GM21515 (cell line): Measurements from ENCODE around the gene SI.
"Not testable (repeated sequence)": the region's sequence is repeated elsewhere in the genome, so short reads cannot be mapped to it uniquely, and the experiment has no call there.

ENCODE experiments used
- ATAC-seq: cut with Tn5 transposase; IDR thresholded peaks from one replicate; pipeline ENCODE4 v1.9.1; 2021; ENCODE audit not compliant: unreplicated experiment

Gene SI

GRCh38 chr3:165078293-165078692, at the start of gene SI:
Gene SI (minus strand): TSS chr3:165078496. CDS start chr3:165076012, 2,484 bp downstream.
- no peak for ATAC-seq

- no peak for ATAC-seq
Measured at GRCh38 chr3:165125836-165126235, 47.5 kb upstream of the SI start.

GRCh38 chr3:165111401-165111800, 33.1 kb upstream of the SI start:
- ATAC-seq, result no peak

- no peak for ATAC-seq
Measured at GRCh38 chr3:165103616-165104015, 25.3 kb upstream of the SI start.

- ATAC-seq, result no peak
Measured at GRCh38 chr3:165082650-165083049, 4.4 kb upstream of the SI start.

GRCh38 chr3:165081183-165081582, 2.9 kb upstream of the SI start:
- no peak for ATAC-seq

GRCh38 chr3:165075695-165076094, 2.6 kb downstream of the SI start:
- ATAC-seq, result no peak

- ATAC-seq, result no peak
Measured at GRCh38 chr3:165070682-165071081, 7.6 kb downstream of the SI start.

- no peak for ATAC-seq
Measured at GRCh38 chr3:165056510-165056909, 21.8 kb downstream of the SI start.

- no peak for ATAC-seq
Measured at GRCh38 chr3:165040186-165040585, 38.1 kb downstream of the SI start.

GRCh38 chr3:165011557-165011956, 66.7 kb downstream of the SI start:
- no peak for ATAC-seq

- no peak for ATAC-seq
Measured at GRCh38 chr3:164984947-164985346, 93.3 kb downstream of the SI start.

- no peak for ATAC-seq
Measured at GRCh38 chr3:164962610-164963009, 115.7 kb downstream of the SI start.

GRCh38 chr3:164952966-164953365, 125.3 kb downstream of the SI start:
- no peak for ATAC-seq

- ATAC-seq, result not testable (repeated sequence)
Measured at GRCh38 chr3:164951403-164951802, 126.9 kb downstream of the SI start.

- no peak for ATAC-seq
Measured at GRCh38 chr3:164940745-164941144, 137.6 kb downstream of the SI start.

GRCh38 chr3:164929642-164930041, 148.7 kb downstream of the SI start:
- ATAC-seq, result no peak
